Vagina (tissue), 2 donors: ENCODE measurements around the gene FAM163A.

ENCODE experiments used
- POLR2AphosphoS5 ChIP-seq, 2 donors: sonication (generic); formaldehyde crosslinking; IDR thresholded peaks; one replicate each; pipeline ENCODE4 v1.9.0; 2017; ENCODE audit warnings: antibody characterized with exemption in 2 of 2, mild to moderate bottlenecking in 2 of 2, low read depth in 1 of 2; ENCODE audit not compliant: insufficient read depth in 1 of 2
- TF ChIP-seq, protein P1 (sequence below), 3 experiments: fragments of 450-650 bp in 2 of 3; fragments of 200-600 bp in 1 of 3; sonication (generic) in 1 of 3; IDR thresholded peaks; one replicate each; pipeline ENCODE4 v1.5.1; 2017 to 2019; ENCODE audit warnings: antibody characterized with exemption in 3 of 3, mild to moderate bottlenecking in 2 of 3, moderate library complexity in 2 of 3

DNA sequence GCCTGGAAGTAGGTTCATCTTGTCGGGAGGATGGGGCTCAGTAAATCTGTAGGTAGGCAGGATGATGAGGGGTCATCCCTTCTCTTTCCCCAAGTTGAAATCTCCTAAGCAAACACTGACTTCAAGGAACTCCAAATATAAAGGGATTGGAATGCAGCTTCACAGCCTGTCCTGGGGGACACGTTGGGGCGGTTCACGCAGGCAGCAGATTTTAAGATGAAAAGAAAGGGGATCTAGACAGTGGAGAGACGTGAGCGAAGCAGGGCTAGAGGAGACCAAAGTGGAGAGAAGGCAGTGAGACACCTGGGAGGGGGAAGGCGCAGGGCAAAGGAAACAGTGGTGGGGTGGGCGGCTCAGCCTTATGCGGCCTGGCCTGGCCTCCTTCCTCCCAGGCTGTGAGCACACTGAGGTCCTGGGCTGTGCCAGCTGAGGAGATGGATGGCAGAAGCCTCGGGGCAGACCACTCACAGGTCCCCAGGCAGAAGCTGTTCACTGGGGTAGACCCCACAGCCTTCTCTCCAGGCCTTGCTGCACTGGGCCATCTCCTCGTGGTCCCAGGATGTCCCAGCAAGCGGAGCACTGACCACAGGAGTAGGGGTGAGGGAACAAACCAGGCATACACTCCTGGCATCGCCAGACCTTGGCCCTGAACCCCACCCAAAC, 82.8 kb downstream of the FAM163A start:
- TF ChIP-seq, protein P1, sequence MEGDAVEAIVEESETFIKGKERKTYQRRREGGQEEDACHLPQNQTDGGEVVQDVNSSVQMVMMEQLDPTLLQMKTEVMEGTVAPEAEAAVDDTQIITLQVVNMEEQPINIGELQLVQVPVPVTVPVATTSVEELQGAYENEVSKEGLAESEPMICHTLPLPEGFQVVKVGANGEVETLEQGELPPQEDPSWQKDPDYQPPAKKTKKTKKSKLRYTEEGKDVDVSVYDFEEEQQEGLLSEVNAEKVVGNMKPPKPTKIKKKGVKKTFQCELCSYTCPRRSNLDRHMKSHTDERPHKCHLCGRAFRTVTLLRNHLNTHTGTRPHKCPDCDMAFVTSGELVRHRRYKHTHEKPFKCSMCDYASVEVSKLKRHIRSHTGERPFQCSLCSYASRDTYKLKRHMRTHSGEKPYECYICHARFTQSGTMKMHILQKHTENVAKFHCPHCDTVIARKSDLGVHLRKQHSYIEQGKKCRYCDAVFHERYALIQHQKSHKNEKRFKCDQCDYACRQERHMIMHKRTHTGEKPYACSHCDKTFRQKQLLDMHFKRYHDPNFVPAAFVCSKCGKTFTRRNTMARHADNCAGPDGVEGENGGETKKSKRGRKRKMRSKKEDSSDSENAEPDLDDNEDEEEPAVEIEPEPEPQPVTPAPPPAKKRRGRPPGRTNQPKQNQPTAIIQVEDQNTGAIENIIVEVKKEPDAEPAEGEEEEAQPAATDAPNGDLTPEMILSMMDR (IDR thresholded peaks at IDR 0.05), result no peak
- TF ChIP-seq POLR2AphosphoS5 (IDR thresholded peaks at IDR 0.05; ENCODE audit: insufficient read depth in 1 of 2, low read depth in 1 of 2), result no peak
